ENCODE data around the gene PSORS1C1. TPM values are rescaled to one million over a fixed set of nuclear protein-coding genes. Genes with fewer than 3 reads are reported as not detected.

Gene PSORS1C1
- total and polyA plus RNA-seq, 4 donors, result 1.1 to 10.8 (median 2.5) TPM

GRCh38 chr6:31125162-31125561 lies 10.6 kb downstream of the PSORS1C1 start:
- H3K27ac ChIP-seq (ENCODE audit: low read depth in 1 of 2, low read length in 1 of 2), result peak overlapping the region in 1 of 2 donors; percentile 3
- no peak overlapping the region for H3K9ac ChIP-seq (ENCODE audit: insufficient read depth in 1 of 2, low read length in 2 of 2)

GRCh38 chr6:31125586-31126363 lies 11.2 kb downstream of the PSORS1C1 start:
- DNase-seq, result no peak
- no peak for TF ChIP-seq CTCF (IDR thresholded peaks at IDR 0.05; ENCODE audit: control extremely low read depth, extremely low read depth)
- no peaks in the 10 kb centered on the region for H3K36me3 ChIP-seq (ENCODE audit: control insufficient read depth in 4 of 4, insufficient read depth in 4 of 4, low read length in 4 of 4)
- no peak for ATAC-seq (ENCODE audit: insufficient read depth, low FRiP score)
- H3K27me3 ChIP-seq (ENCODE audit: control insufficient read depth in 3 of 3, insufficient read depth in 3 of 3, low read length in 2 of 3), result peaks cover 0 to 4% (median 0%) of the 10 kb centered on the region in 3 donors
- no peak overlapping the region for H3K9ac ChIP-seq (ENCODE audit: insufficient read depth in 1 of 2, low read length in 2 of 2)
- peaks cover 0 to 21% (median 0%) of the 10 kb centered on the region in 5 donors for H3K4me1 ChIP-seq (ENCODE audit: control insufficient read depth in 5 of 5, insufficient read depth in 5 of 5, low read length in 5 of 5)
- 64 to 67% methylated on average over 12 of the region's 12 CpGs for WGBS, 2 donors
- no peaks in the 10 kb centered on the region for H3K9me3 ChIP-seq (ENCODE audit: control insufficient read depth in 4 of 4, insufficient read depth in 3 of 4, low read length in 3 of 4)
- H3K27ac ChIP-seq (ENCODE audit: low read depth in 1 of 2, low read length in 1 of 2), result peak overlapping the region in 1 of 2 donors; percentile 13
- H3K4me3 ChIP-seq, result no peak overlapping the region

More at GRCh38 chr6:31125162-31125561, 10.6 kb downstream of the PSORS1C1 start:
- TF ChIP-seq CTCF (IDR thresholded peaks at IDR 0.05; ENCODE audit: control extremely low read depth, extremely low read depth), result no peak
- WGBS, 2 donors, result 33 to 57% methylated on average over 8 of the region's 8 CpGs
- Histone ChIP-seq H3K27me3 (ENCODE audit: control insufficient read depth in 3 of 3, insufficient read depth in 3 of 3, low read length in 2 of 3) (peaks cover 0 to 4% (median 0%) of the 10 kb centered on the region in 3 donors), H3K4me1 (ENCODE audit: control insufficient read depth in 5 of 5, insufficient read depth in 5 of 5, low read length in 5 of 5) (peaks cover 0 to 24% (median 0%) of the 10 kb centered on the region in 5 donors), H3K4me3 (no peak overlapping the region), H3K36me3 (ENCODE audit: control insufficient read depth in 4 of 4, insufficient read depth in 4 of 4, low read length in 4 of 4) (no peaks in the 10 kb centered on the region), H3K9me3 (ENCODE audit: control insufficient read depth in 4 of 4, insufficient read depth in 3 of 4, low read length in 3 of 4) (no peaks in the 10 kb centered on the region)
- peak in 1 of 3 donors; percentile 16 for DNase-seq
- peak; percentile 43 for ATAC-seq (ENCODE audit: insufficient read depth, low FRiP score)

GRCh38 chr6:31126396-31127175 lies 12.0 kb downstream of the PSORS1C1 start:
- Histone ChIP-seq H3K9me3 (ENCODE audit: control insufficient read depth in 4 of 4, insufficient read depth in 3 of 4, low read length in 3 of 4) (no peaks in the 10 kb centered on the region), H3K4me3 (no peak overlapping the region), H3K9ac (ENCODE audit: insufficient read depth in 1 of 2, low read length in 2 of 2) (no peak overlapping the region), H3K27ac (ENCODE audit: low read depth in 1 of 2, low read length in 1 of 2) (peak overlapping the region in 1 of 2 donors; percentile 35), H3K36me3 (ENCODE audit: control insufficient read depth in 4 of 4, insufficient read depth in 4 of 4, low read length in 4 of 4) (no peaks in the 10 kb centered on the region), H3K4me1 (ENCODE audit: control insufficient read depth in 5 of 5, insufficient read depth in 5 of 5, low read length in 5 of 5) (peaks cover 0 to 21% (median 0%) of the 10 kb centered on the region in 5 donors), H3K27me3 (ENCODE audit: control insufficient read depth in 3 of 3, insufficient read depth in 3 of 3, low read length in 2 of 3) (peaks cover 0 to 4% (median 0%) of the 10 kb centered on the region in 3 donors)
- ATAC-seq (ENCODE audit: insufficient read depth, low FRiP score) (no peak), DNase-seq (no peak)
- TF ChIP-seq CTCF (IDR thresholded peaks at IDR 0.05; ENCODE audit: control extremely low read depth, extremely low read depth), result no peak
- WGBS, 2 donors, result 69 to 83% methylated on average over 16 of the region's 16 CpGs

Measured in lung (tissue), 12 donors.